GM12874 (cell line): ENCODE data around the gene FAM181A.
A peak's percentile ranks its signal among the peaks of the same experiment; 100 is the strongest.

Experiments used
- CTCF ChIP-seq: IDR thresholded peaks from 2 replicates; pipeline ENCODE4 v1.5.1; 2011; ENCODE audit warnings: low read depth, mild to moderate bottlenecking, control low read depth, low read length, moderate library complexity; ENCODE audit not compliant: insufficient read depth

FAM181A gene

GRCh38 chr14:93906341-93907329, 20.5 kb upstream of the FAM181A start:
- TF ChIP-seq CTCF, result peak; percentile 74

GRCh38 chr14:93909429-93910128, 17.6 kb upstream of the FAM181A start:
- no peak for TF ChIP-seq CTCF

GRCh38 chr14:93911975-93912615, 15.0 kb upstream of the FAM181A start:
- TF ChIP-seq CTCF, result no peak

- TF ChIP-seq CTCF, result no peak
Measured at GRCh38 chr14:93912782-93913181, 14.4 kb upstream of the FAM181A start.

- no peak for TF ChIP-seq CTCF
Measured at GRCh38 chr14:93914278-93914677, 12.9 kb upstream of the FAM181A start.

GRCh38 chr14:93915070-93915705, 12.0 kb upstream of the FAM181A start:
- TF ChIP-seq CTCF, result no peak
